Measurements from ENCODE around the gene RALA.
"Not testable (repeated sequence)": the region's sequence is repeated elsewhere in the genome, so short reads cannot be mapped to it uniquely, and the experiment has no call there.

Gene RALA

GRCh38 chr7:39727231-39728012, 104.0 kb downstream of the RALA start:
- no peak for DNase-seq (ENCODE audit: low read depth in 2 of 2)

DNA sequence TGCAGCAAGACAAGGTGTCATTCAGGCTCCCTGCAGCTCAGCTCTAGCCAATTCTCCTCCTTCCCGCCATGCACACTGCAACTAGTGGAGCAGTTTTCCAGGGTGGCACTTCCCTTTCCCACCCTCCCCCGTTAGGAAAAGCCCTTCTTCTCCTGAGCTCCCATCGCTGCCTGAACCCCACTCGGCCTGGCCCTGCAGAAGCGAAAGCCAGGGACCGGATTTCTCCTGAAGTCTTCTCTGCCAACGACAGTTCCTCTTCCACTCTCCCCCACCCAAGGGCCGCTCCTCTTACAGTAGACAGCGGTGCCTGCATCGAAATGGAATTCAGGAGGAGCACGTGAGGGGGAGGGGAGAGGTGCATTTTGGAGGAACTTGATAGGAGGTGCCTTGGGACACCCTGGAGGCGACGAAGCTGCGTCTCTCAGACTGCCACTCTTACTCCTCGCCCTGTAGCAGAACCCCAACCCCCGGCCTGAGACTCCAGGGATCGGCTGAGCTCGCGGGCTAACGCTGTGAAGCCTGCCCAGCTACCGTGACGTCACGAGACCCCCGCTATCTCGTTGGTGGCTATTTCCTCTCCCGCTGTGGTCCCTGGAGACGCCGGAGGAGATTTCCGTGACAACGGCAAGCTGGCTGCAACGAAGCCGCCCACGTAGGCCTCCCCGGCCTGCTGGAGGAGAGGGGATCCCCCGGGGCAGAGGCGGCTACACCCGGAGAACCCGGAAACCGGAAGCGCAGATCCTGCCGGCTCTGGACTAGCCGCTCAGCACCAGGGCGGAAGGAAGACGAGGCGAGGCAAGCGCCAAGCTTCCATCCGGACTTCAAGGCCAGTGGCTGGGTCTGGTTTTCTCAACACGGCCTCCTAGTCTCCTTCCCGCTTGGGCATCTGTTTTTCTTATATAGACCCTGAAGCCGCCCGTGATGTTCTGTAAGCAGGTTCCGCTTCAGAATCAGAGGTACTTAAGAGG, 109.7 kb downstream of the RALA start:
- peak; percentile 95 to 96 for DNase-seq (ENCODE audit: low read depth in 2 of 2)

- peak; percentile 94 for DNase-seq (ENCODE audit: low read depth in 2 of 2)
These were observed 110.7 kb downstream of the RALA start for GRCh38 chr7:39733881-39734632.

- no peak for DNase-seq (ENCODE audit: low read depth in 2 of 2)
These were observed 111.2 kb downstream of the RALA start for GRCh38 chr7:39734633-39735004.

- DNase-seq (ENCODE audit: low read depth in 2 of 2) = peak; percentile 38 to 50
These were observed 112.5 kb downstream of the RALA start for GRCh38 chr7:39735903-39736302.

- no peak for DNase-seq (ENCODE audit: low read depth in 2 of 2)
These were observed 118.7 kb downstream of the RALA start for GRCh38 chr7:39741942-39742623.

DNA sequence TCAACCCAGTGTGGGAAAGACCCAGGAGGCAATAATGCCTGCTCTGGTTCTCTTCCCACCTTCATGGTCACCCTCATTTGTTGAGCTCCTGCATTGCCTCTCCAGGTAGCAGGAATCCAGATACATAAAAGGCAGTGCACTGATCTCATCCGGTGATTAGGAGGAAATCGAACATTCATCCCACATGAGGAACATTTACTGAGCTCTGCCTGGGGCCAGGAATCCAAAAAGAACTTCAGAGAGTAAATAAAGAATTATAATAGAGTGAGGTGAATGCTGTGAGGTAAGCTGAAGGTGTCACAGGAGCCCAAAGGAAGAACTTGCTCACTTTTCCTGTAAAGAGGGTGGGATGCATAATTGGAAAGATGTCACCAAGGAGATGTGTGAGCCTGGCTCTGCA, 121.2 kb downstream of the RALA start:
- DNase-seq (ENCODE audit: low read depth in 2 of 2) = no peak

DNA sequence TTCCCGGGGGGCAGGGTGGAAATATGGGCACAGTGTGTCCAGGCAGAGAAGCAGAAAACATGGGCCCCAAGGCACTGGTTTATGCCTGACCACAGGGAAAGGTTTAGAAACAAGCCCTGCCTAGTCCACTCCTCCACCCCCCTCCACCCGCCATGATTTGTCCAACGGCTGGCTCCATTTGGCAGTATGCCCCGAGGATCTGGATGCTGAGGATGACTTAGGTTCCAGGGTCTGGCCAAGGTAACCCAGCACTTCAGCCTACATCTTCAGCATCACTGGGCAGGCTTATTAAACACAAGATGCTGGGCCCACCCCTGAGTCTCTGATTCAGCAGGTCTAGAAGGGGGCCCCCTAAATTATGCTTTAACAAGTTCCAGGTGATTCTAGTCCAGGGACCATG, 121.9 kb downstream of the RALA start:
- DNase-seq (ENCODE audit: low read depth in 2 of 2) = no peak

DNA sequence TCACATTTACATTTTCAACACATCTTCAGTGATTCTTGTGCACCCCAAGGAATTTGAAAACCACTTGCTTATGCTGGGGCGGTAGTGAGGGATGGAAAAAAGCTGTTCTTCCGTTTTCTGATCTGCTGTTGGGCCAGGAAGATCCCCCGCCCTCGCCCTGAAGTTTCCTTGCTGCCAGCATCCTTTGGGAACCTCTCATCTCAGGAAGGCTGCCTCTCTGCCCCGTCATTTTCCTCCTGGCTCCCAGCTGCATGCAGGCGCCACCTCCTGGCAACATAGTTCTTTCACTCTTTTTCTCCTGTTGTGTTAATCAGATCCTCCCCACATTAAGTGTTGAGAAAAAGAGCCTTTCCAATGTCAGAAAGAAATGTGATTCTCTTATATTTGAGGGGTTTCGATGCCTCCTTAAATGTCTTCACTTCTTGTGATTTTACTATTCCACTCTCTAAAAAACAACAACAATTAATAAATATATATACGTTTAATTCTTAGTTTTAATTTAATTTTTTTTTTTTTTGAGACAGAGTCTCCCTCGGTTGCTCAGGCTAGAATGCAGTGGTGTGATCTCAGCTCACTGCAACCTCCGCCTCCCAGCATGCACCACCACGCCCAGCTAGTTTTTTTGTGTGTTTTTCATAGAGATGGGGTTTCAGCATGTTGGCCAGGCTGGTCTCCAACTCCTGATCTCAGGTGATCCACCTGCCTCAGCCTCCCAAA, 122.9 kb downstream of the RALA start:
- DNase-seq (ENCODE audit: low read depth in 2 of 2) = peak; percentile 75 to 81

DNA sequence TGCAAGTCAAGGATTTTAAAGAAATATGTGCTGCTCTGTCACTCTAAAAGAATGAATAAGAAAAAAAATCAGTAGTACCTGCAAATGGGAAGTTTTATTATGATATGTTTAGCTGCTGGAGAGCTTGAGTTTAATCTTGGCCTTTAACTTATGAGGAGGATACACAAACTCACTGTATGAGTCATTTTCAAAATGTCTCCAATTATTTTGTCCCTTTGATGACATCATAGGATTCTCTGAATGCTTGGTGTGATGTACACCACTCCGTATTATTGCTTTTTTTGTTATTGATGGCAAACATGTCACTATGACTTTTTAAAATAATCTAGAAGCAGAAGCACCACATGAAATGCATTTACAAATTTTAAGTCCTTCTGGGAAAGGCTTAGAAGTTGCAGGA, 125.8 kb downstream of the RALA start:
- no peak for DNase-seq (ENCODE audit: low read depth in 2 of 2)

DNA sequence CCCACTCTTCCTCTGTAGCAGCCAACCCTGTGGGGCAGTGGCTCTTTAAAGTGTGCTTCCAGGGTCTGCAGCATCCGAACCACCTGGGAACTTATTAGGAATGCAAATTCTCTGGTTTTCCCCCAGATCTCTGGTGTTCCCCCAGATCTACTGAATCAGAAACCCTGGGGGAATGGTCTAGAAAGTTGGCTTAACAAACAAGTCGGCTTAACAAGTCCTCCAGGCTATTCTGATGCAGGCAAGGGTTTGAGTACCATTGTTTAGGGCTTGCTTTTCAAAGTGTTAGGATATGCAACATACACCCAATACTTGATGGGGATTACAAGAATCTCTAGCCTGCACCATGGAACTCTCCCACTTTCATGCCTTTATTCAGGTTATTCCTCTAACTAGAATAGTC, 126.3 kb downstream of the RALA start:
- DNase-seq (ENCODE audit: low read depth in 2 of 2) = no peak

DNA sequence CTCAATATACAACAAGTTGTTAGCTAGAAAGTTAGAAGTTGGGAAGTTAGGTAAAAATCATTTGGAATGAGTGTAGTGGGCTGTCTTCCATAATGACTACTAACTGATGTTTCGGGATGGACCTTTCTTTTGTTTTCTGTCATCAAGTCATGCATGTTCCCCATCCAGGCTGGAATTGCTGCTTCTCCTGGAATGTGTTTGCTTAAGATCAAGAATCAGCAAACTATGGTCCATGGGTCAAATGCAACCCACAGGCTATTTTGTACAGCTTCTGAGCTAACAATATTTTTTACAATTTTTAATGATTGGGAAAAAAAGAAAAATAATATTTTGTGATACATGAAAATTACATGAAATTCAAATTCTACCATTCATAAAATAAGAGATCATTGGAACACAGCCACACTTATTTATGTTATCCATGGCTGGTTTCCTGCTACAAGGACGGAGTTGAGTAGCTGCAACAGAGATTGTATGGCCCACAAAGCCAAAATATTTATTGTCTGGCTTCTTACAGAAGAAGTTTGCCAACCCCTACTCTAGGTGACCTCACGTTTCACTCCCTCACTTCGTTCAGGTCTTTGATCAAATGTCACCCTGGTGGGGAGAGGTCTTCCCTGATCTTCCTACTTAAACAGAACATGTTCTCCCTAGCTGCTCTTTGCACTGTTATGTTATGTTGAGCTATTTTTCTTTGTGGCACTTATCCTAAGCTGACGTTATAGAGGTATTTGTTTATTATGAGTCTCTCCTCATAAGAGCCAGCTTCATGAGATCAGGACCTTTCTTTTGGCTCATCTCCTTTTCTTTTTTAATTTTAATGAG, 127.1 kb downstream of the RALA start:
- DNase-seq (ENCODE audit: low read depth in 2 of 2) = no peak

DNA sequence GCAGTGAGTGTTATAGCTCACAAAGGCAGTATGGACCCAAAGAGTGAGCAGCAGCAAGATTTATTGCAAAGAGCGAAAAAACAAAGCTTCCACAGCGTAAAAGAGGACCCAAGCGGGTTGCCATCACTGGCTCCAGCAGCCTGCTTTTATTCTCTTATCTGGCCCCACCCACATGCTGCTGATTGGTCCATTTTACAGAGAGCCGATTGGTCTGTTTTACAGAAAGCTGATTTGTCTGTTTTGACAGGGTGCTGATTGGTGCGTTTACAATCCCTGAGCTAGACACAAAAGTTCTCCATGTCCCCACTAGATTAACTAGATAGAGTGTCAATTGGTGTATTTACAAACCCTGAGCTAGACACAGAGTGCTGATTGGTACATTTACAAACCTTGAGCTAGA, 129.9 kb downstream of the RALA start:
- DNase-seq (ENCODE audit: low read depth in 2 of 2) = not testable (repeated sequence)

DNA sequence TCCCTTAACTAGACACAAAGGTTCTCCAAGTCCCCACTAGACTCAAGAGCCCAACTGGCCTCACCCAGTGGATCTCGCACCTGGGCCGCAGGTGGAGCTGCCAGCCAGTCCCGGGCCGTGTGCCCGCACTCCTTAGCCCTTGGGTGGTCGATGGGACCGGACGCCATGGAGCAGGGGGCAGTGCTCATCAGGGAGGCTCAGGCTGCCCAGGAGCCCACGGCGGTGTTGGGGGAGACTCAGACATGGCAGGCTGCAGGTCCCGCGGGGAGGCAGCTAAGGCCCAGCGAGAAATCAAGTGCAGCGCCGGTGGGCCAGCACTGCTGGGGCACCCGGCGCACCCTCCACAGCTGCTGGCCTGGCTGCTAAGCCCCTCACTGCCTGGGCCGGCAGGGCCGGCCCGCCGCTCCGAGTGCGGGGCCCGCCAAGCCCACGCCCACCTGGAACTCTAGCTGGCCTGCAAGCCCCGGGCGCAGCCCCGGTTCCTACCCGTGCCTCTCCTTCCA, 130.5 kb downstream of the RALA start:
- no peak for DNase-seq (ENCODE audit: low read depth in 2 of 2)

GRCh38 chr7:39754326-39755120, 131.2 kb downstream of the RALA start:
- peak; percentile 57 to 62 for DNase-seq (ENCODE audit: low read depth in 2 of 2)

- DNase-seq (ENCODE audit: low read depth in 2 of 2) = no peak
These were observed 134.2 kb downstream of the RALA start for GRCh38 chr7:39757604-39758003.

Data from fibroblast of skin of left quadriceps (primary cell).